ENCODE measurements around the gene CACNA2D2.

DNA sequence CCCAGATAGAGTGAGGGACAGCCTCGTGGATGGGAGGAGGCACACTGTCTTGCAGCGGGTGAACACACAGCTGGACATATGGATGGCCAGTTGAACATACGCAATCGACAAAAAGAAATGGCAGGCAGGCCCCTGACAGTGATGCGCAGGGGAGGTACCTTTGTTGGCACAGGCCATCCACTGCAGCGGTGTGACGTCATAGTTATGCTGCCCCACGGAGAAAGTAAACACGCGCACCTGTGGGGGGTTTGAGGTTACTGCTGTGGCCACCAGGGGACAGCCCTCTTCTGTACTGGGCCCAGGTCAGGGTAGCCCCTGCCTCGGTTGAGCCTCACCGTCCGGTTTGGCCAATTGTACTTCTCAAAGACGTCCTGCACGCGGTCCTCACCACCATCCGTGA lies 124.7 kb downstream of the CACNA2D2 start:
- no peak for TF ChIP-seq RFX5 (IDR thresholded peaks at IDR 0.05; ENCODE audit: low read depth, low read length)
- TF ChIP-seq, protein P1, sequence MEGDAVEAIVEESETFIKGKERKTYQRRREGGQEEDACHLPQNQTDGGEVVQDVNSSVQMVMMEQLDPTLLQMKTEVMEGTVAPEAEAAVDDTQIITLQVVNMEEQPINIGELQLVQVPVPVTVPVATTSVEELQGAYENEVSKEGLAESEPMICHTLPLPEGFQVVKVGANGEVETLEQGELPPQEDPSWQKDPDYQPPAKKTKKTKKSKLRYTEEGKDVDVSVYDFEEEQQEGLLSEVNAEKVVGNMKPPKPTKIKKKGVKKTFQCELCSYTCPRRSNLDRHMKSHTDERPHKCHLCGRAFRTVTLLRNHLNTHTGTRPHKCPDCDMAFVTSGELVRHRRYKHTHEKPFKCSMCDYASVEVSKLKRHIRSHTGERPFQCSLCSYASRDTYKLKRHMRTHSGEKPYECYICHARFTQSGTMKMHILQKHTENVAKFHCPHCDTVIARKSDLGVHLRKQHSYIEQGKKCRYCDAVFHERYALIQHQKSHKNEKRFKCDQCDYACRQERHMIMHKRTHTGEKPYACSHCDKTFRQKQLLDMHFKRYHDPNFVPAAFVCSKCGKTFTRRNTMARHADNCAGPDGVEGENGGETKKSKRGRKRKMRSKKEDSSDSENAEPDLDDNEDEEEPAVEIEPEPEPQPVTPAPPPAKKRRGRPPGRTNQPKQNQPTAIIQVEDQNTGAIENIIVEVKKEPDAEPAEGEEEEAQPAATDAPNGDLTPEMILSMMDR (conservative IDR thresholded peaks at IDR 0.05; ENCODE audit: low read depth, low read length): no peak
